Measurements from ENCODE around the gene ASTN2.

Gene ASTN2

DNA sequence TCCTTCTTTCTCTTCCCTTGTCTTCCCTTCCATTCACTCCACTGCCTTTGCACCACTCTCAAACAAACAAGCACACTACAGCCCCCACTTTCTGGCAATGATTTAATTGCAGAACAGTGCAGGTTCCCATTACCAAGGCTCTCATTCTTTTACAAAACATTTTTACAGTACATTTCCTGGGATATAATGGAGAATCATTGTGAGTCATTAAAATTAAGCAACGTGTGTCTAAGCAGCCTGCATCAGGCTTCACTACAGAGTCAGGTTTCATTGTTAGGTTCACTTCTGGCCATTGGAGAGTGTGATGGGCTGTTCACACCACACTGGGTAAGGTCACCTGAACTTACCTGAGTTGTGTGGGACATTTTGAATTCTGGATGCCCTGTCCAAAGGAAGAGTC is 424.3 kb downstream of the ASTN2 start:
- DNase-seq (ENCODE audit: extremely low spot score) = no peak
- TF ChIP-seq, protein P1, sequence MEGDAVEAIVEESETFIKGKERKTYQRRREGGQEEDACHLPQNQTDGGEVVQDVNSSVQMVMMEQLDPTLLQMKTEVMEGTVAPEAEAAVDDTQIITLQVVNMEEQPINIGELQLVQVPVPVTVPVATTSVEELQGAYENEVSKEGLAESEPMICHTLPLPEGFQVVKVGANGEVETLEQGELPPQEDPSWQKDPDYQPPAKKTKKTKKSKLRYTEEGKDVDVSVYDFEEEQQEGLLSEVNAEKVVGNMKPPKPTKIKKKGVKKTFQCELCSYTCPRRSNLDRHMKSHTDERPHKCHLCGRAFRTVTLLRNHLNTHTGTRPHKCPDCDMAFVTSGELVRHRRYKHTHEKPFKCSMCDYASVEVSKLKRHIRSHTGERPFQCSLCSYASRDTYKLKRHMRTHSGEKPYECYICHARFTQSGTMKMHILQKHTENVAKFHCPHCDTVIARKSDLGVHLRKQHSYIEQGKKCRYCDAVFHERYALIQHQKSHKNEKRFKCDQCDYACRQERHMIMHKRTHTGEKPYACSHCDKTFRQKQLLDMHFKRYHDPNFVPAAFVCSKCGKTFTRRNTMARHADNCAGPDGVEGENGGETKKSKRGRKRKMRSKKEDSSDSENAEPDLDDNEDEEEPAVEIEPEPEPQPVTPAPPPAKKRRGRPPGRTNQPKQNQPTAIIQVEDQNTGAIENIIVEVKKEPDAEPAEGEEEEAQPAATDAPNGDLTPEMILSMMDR (IDR thresholded peaks at IDR 0.05; ENCODE audit: control extremely low read depth, extremely low read depth, low read depth, missing control alignments) = no peak
- CTCF ChIA-PET = no interaction called here
- POLR2A ChIA-PET = no interaction called here

DNA sequence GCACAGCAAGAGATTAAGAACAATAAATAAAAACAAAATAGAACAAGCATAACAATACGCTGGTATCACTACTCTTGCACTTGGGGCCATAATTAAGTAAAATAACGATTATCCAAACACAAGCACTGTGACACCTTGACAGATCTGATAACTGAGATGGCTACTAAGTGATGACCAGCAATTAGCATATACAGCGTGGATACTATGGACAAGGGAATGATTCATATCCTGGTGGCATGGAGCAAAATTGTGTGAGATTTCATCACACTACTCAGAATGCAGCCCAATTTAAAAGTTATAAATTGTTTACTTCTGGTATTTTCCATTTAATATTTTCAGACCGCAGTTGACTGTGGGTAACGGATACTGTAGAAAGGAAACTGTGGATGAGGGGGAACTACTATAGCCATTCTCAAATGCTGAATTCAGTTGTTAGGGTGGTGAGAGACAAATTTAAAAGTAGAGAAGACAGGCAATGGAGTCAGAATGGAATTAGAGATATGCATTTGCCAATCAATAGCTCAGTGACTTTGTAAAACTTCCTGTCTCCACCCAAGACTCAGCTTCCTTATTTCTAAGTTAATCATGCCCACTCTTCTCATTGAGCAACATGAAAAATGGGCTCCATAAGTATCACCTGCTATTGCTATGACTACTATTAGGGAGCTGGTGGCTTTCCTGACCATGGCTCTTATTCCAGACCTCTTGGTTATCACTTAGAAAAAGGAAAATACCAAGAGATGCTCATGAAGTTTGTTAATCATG is 427.0 kb downstream of the ASTN2 start:
- TF ChIP-seq, protein P1 (IDR thresholded peaks at IDR 0.05; ENCODE audit: control extremely low read depth, extremely low read depth, low read depth, missing control alignments) = no peak
- ChIA-PET CTCF (interaction anchor here (2.1 kb wide), 1 partner anchor 13 kb away, joined by 5 read pairs; no protein-coding TSS in a partner anchor), POLR2A (no interaction called here)
- DNase-seq (ENCODE audit: extremely low spot score) = no peak

DNA sequence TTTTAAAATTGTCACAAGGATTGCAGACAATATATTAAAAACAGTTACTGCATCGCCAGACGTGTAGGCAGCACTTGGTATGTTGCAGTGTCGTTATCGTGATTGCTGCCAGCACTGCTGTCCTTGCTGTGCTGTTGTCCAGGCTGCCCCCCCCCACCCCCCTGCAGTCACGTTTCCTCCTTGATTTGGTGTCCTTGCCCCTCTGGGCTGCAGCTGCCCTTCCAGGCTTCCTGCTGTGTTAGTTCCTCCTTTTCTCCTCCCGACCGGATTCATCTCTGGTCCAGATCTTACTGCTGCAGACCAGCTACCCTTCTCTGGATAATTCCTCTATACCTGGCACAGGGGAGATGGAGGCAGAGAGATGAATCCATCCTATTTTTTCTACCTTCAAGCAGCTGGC is 428.8 kb downstream of the ASTN2 start:
- ChIA-PET CTCF (interaction anchor here (0.7 to 1.0 kb wide), 2 partner anchors 15 to 1392 kb away, joined by 3 read pairs; no protein-coding TSS in a partner anchor), POLR2A (no interaction called here)
- TF ChIP-seq, protein P1 (IDR thresholded peaks at IDR 0.05; ENCODE audit: control extremely low read depth, extremely low read depth, low read depth, missing control alignments) = no peak
- DNase-seq (ENCODE audit: extremely low spot score) = no peak

DNA sequence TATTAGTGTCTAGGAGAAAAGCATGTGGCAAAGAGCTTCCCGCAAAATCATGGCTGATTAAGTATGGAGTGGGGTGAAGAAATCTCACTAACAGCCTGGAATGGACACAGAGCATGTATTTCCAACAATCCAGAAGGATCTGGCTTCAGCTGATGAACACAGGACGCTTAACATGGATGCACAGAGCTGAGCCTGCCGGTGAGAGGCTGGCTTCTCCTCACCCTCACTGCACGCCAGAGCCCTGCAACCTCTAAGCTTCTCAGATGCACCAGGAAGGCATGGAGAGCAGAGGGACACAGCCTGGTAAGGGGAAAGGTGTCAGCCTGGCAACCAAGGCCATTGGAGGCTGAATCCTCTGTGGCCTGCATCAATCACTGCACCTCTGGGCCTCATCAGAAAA is 429.3 kb downstream of the ASTN2 start:
- no peak for DNase-seq (ENCODE audit: extremely low spot score)
- ChIA-PET CTCF (interaction anchor here (0.7 to 1.0 kb wide), 2 partner anchors 15 to 1392 kb away, joined by 3 read pairs; no protein-coding TSS in a partner anchor), POLR2A (no interaction called here)
- TF ChIP-seq, protein P1 (IDR thresholded peaks at IDR 0.05; ENCODE audit: control extremely low read depth, extremely low read depth, low read depth, missing control alignments) = no peak

DNA sequence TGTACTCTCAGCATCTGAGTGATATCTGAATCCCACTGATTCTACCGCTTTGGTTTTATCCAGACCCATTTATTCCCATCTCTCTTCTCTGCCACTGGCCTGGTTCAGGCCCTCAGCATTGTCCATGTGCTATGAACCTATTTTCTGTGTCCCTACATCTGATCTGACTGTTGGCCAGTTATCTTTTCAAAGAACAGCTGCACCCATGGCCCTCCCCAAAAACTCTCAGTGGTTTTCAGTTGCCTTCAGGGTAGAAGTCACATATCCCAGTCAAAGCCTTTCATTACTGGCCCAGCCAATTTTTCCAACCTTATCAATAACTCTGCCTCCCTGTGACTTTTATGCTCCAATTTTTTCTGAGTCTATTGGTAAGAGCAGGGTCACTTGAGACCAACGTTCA is 430.7 kb downstream of the ASTN2 start:
- ChIA-PET POLR2A (no interaction called here), CTCF (interaction anchor here (1.5 kb wide), 1 partner anchor 8 kb away, joined by 3 read pairs; no protein-coding TSS in a partner anchor)
- DNase-seq (ENCODE audit: extremely low spot score) = no peak
- TF ChIP-seq, protein P1 (IDR thresholded peaks at IDR 0.05; ENCODE audit: control extremely low read depth, extremely low read depth, low read depth, missing control alignments) = no peak

DNA sequence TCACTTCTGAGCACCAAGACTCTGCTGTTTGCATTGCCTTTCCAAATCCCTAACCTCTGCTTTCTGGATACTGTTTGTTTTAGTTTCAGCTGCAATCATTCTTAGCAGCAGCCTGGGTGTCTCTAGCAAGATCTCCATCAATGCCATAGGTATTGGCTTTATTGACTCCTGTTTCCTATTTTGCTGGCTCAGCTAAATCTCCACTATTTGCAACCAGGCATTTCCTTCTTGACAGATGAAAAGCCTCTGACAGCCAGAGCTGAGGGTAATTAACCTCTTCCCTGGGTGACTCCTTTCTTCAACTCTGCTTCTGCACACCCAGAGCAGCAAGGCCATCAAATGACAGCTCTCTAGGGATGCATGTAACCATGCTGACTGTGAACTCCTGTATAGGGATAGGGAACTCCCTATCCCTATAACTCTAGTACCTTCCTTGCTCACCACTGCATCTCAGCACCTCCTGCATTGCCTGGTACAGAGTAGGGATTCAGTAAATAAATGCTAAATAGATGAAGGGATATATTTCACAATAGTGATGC is 434.2 kb downstream of the ASTN2 start:
- no peak for DNase-seq (ENCODE audit: extremely low spot score)
- ChIA-PET CTCF (interaction anchor here (1.3 kb wide), 1 partner anchor 119 kb away, joined by 3 read pairs; no protein-coding TSS in a partner anchor), POLR2A (no interaction called here)
- TF ChIP-seq, protein P1 (IDR thresholded peaks at IDR 0.05; ENCODE audit: control extremely low read depth, extremely low read depth, low read depth, missing control alignments) = no peak

Measured in GM10248 (cell line).